GM23338 (cell line): ENCODE measurements around the gene RAB7B. TPM values are rescaled to one million over a fixed set of nuclear protein-coding genes. Genes with fewer than 3 reads are reported as not detected.
A peak's percentile ranks its signal among the peaks of the same experiment; 100 is the strongest.

ENCODE experiments used
- ATAC-seq: fragments of 200-7000 bp; cut with Tn5 transposase; 3 replicates; pipeline ENCODE4 v1.9.1; 2020
- DNase-seq: peaks from one replicate; pipeline ENCODE4 v3.0.0-alpha.2; 2015; ENCODE audit warnings: low spot score
- H2AFZ ChIP-seq: fragments of 200-600 bp; sonication (generic); 2 replicates; pipeline ENCODE4 v1.8.0; 2016; ENCODE audit warnings: antibody characterized with exemption, mild to moderate bottlenecking, moderate library complexity
- H3F3A ChIP-seq: fragments of 200-600 bp; sonication (generic); replicated peaks from 2 replicates; pipeline ENCODE4 v1.8.0; 2017; ENCODE audit warnings: antibody characterized with exemption, mixed run types, low read depth
- H3K27ac ChIP-seq: fragments of 200-600 bp; sonication (generic); 2 replicates; pipeline ENCODE4 v1.6.1; 2016; ENCODE audit warnings: low read depth
- H3K27me3 ChIP-seq: fragments of 200-600 bp; sonication (generic); 2 replicates; pipeline ENCODE4 v1.8.0; 2016; ENCODE audit warnings: mild to moderate bottlenecking, mixed run types, moderate library complexity; ENCODE audit not compliant: insufficient read depth
- H3K36me3 ChIP-seq: fragments of 200-600 bp; sonication (generic); 2 replicates; pipeline ENCODE4 v1.8.0; 2016; ENCODE audit warnings: mild to moderate bottlenecking; ENCODE audit not compliant: insufficient read depth
- H3K4me1 ChIP-seq: fragments of 200-600 bp; sonication (generic); 2 replicates; pipeline ENCODE4 v1.8.0; 2016; ENCODE audit warnings: mild to moderate bottlenecking, moderate library complexity; ENCODE audit not compliant: insufficient read depth
- H3K4me2 ChIP-seq: fragments of 200-600 bp; sonication (generic); 2 replicates; pipeline ENCODE4 v1.7.1; 2017; ENCODE audit warnings: mixed run types
- H3K4me3 ChIP-seq: fragments of 200-600 bp; sonication (generic); 2 replicates; pipeline ENCODE4 v1.6.1; 2016; ENCODE audit warnings: mixed run types
- H3K79me2 ChIP-seq: fragments of 200-600 bp; sonication (generic); replicated peaks from 2 replicates; pipeline ENCODE4 v1.8.0; 2017; ENCODE audit warnings: mild to moderate bottlenecking; ENCODE audit not compliant: insufficient read depth
- H3K9me2 ChIP-seq: fragments of 200-600 bp; sonication (generic); 2 replicates; pipeline ENCODE4 v1.8.0; 2017; ENCODE audit not compliant: insufficient read depth
- H4K20me1 ChIP-seq: fragments of 200-600 bp; sonication (generic); replicated peaks from 2 replicates; pipeline ENCODE4 v1.8.0; 2017; ENCODE audit warnings: mild to moderate bottlenecking; ENCODE audit not compliant: insufficient read depth
- H3K27ac Mint-ChIP-seq: 2 replicates; pipeline ENCODE4 v1.8.0; 2020; ENCODE audit warnings: inconsistent platforms, mild to moderate bottlenecking, moderate library complexity, mixed read lengths
- H3K27me3 Mint-ChIP-seq: 3 replicates; pipeline ENCODE4 v1.8.0; 2022; ENCODE audit warnings: low read depth, mild to moderate bottlenecking, moderate library complexity, mixed read lengths, inconsistent platforms; ENCODE audit not compliant: insufficient read depth, poor library complexity
- H3K36me3 Mint-ChIP-seq: 3 replicates; pipeline ENCODE4 v1.8.0; 2021; ENCODE audit warnings: low read depth, mild to moderate bottlenecking, inconsistent platforms, moderate library complexity, mixed read lengths
- H3K4me1 Mint-ChIP-seq: 3 replicates; pipeline ENCODE4 v1.8.0; 2020; ENCODE audit warnings: mild to moderate bottlenecking, inconsistent platforms, mixed read lengths
- H3K4me3 Mint-ChIP-seq: 3 replicates; pipeline ENCODE4 v1.8.0; 2021; ENCODE audit warnings: moderate library complexity, mild to moderate bottlenecking, inconsistent platforms, mixed read lengths
- H3K9me3 Mint-ChIP-seq: 3 replicates; pipeline ENCODE4 v1.8.0; 2020; ENCODE audit warnings: moderate library complexity, mild to moderate bottlenecking, inconsistent platforms, mixed read lengths
- NANOG ChIP-seq: IDR thresholded peaks from 2 replicates; pipeline ENCODE4 v1.6.1; 2016; ENCODE audit warnings: antibody characterized with exemption, borderline replicate concordance
- POLR2AphosphoS5 ChIP-seq: IDR thresholded peaks from 2 replicates; pipeline ENCODE4 v1.6.1; 2016; ENCODE audit warnings: antibody characterized with exemption, low read depth
- REST ChIP-seq: IDR thresholded peaks from one replicate; pipeline ENCODE4 v1.6.1; 2018; ENCODE audit warnings: antibody characterized with exemption; ENCODE audit not compliant: unreplicated experiment
- polyA plus RNA-seq: library from polyadenylated mRNA; unstranded; fragments of >200 nt; fragmentation: Nextera tagmentation; extraction: Ambion mirVana; gene quantifications from 2 replicates; pipeline ENCODE4 v1.2.1, GENCODE V29; 2016
- total RNA-seq: library from RNA; depleted of rRNA; stranded (reverse); fragments of >200 nt; shearing (Covaris generic); gene quantifications from 2 replicates; pipeline ENCODE4 v1.2.3, GENCODE V29; 2014
- TF ChIP-seq, protein P1 (sequence below): fragments of 250-450 bp; sonication (Bioruptor Pico); IDR thresholded peaks from 2 replicates; pipeline ENCODE4 v1.5.0; 2020; ENCODE audit warnings: mild to moderate bottlenecking, moderate library complexity
- TF ChIP-seq, protein P2 (sequence below), 2 experiments: fragments of 200-600 bp in 1 of 2; sonication (generic) in 1 of 2; conservative IDR thresholded peaks; 2 replicates each; pipeline versions ENCODE4 v1.5.1 to v1.6.1; 2016 to 2017; ENCODE audit warnings: antibody characterized with exemption in 2 of 2, low read depth in 2 of 2, mild to moderate bottlenecking in 2 of 2, moderate library complexity in 1 of 2

The RAB7B gene
- total and polyA plus RNA-seq, 2 experiments from 2014 or later: not detected

DNA sequence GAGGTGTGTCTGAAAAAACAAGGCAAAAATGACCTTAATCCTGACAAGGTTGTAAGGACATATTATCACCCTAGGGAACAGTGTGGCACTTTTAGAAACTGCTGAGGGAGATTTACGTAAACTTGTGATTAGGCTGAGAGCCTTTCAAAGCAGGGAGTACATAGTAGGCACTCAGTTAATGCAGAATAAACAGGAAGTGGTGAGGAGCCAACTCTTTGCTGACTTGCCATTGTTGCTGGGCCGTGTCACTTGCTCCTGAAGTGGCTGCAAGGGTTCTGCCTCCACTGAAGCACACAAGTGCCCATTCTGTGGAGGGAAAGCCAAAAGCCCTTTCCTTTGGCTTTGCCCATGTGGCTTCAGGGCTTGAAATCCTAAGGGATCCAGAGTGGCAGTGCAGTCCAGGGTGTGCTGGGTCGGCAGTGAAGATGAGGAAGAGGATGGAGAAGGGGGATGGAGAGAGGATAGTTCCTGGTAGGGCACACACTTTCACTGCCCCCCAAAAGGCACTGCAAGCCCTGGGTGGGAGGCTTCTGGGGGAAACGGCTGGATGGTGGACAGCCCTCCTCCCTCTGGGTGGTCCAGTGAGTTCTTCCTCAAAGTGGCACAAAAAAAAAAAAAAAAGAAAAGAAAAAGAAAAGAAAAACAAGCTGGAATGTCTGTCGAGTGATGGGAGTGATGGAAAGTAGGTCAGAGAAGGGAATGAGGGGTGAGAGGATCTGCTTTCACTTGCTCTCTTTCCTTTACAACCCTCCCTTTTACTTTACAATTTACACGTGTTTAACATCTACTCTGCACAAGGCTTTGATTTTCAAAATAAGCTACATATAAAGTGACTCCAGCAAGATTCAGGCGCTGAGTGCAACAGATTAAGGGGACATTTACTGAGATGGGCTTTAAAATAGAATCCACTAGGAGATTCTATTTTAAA lies 36.1 kb upstream of the RAB7B start:
- peaks cover 19% of the 10 kb centered on the region for H3K4me1 ChIP-seq
- no peaks in the 10 kb centered on the region for H3K36me3 ChIP-seq
- H4K20me1 ChIP-seq: no peaks in the 10 kb centered on the region
- H3K4me1 Mint-ChIP-seq: peaks cover 28% of the 10 kb centered on the region
- H3K4me3 ChIP-seq: no peak overlapping the region
- H3K27ac Mint-ChIP-seq: no peak overlapping the region
- DNase-seq: peak; percentile 17
- H3K4me2 ChIP-seq: no peak overlapping the region
- H3K9me2 ChIP-seq: no peaks in the 10 kb centered on the region
- TF ChIP-seq NANOG (no peak), REST (no peak), POLR2AphosphoS5 (no peak)
- TF ChIP-seq, protein P1, sequence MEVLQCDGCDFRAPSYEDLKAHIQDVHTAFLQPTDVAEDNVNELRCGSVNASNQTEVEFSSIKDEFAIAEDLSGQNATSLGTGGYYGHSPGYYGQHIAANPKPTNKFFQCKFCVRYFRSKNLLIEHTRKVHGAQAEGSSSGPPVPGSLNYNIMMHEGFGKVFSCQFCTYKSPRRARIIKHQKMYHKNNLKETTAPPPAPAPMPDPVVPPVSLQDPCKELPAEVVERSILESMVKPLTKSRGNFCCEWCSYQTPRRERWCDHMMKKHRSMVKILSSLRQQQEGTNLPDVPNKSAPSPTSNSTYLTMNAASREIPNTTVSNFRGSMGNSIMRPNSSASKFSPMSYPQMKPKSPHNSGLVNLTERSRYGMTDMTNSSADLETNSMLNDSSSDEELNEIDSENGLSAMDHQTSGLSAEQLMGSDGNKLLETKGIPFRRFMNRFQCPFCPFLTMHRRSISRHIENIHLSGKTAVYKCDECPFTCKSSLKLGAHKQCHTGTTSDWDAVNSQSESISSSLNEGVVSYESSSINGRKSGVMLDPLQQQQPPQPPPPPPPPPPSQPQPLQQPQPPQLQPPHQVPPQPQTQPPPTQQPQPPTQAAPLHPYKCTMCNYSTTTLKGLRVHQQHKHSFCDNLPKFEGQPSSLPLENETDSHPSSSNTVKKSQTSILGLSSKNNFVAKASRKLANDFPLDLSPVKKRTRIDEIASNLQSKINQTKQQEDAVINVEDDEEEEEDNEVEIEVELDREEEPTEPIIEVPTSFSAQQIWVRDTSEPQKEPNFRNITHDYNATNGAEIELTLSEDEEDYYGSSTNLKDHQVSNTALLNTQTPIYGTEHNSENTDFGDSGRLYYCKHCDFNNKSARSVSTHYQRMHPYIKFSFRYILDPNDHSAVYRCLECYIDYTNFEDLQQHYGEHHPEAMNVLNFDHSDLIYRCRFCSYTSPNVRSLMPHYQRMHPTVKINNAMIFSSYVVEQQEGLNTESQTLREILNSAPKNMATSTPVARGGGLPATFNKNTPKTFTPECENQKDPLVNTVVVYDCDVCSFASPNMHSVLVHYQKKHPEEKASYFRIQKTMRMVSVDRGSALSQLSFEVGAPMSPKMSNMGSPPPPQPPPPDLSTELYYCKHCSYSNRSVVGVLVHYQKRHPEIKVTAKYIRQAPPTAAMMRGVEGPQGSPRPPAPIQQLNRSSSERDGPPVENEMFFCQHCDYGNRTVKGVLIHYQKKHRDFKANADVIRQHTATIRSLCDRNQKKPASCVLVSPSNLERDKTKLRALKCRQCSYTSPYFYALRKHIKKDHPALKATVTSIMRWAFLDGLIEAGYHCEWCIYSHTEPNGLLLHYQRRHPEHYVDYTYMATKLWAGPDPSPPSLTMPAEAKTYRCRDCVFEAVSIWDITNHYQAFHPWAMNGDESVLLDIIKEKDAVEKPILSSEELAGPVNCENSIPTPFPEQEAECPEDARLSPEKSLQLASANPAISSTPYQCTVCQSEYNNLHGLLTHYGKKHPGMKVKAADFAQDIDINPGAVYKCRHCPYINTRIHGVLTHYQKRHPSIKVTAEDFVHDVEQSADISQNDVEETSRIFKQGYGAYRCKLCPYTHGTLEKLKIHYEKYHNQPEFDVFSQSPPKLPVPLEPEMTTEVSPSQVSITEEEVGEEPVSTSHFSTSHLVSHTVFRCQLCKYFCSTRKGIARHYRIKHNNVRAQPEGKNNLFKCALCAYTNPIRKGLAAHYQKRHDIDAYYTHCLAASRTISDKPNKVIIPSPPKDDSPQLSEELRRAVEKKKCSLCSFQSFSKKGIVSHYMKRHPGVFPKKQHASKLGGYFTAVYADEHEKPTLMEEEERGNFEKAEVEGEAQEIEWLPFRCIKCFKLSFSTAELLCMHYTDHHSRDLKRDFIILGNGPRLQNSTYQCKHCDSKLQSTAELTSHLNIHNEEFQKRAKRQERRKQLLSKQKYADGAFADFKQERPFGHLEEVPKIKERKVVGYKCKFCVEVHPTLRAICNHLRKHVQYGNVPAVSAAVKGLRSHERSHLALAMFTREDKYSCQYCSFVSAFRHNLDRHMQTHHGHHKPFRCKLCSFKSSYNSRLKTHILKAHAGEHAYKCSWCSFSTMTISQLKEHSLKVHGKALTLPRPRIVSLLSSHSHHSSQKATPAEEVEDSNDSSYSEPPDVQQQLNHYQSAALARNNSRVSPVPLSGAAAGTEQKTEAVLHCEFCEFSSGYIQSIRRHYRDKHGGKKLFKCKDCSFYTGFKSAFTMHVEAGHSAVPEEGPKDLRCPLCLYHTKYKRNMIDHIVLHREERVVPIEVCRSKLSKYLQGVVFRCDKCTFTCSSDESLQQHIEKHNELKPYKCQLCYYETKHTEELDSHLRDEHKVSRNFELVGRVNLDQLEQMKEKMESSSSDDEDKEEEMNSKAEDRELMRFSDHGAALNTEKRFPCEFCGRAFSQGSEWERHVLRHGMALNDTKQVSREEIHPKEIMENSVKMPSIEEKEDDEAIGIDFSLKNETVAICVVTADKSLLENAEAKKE (CRISPR knock-in tag): no peak
- TF ChIP-seq, protein P2, sequence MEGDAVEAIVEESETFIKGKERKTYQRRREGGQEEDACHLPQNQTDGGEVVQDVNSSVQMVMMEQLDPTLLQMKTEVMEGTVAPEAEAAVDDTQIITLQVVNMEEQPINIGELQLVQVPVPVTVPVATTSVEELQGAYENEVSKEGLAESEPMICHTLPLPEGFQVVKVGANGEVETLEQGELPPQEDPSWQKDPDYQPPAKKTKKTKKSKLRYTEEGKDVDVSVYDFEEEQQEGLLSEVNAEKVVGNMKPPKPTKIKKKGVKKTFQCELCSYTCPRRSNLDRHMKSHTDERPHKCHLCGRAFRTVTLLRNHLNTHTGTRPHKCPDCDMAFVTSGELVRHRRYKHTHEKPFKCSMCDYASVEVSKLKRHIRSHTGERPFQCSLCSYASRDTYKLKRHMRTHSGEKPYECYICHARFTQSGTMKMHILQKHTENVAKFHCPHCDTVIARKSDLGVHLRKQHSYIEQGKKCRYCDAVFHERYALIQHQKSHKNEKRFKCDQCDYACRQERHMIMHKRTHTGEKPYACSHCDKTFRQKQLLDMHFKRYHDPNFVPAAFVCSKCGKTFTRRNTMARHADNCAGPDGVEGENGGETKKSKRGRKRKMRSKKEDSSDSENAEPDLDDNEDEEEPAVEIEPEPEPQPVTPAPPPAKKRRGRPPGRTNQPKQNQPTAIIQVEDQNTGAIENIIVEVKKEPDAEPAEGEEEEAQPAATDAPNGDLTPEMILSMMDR (conservative IDR thresholded peaks at IDR 0.05; ENCODE audit: low read depth in 2 of 2): no peak
- no peak for ATAC-seq
- H3F3A ChIP-seq: no peaks in the 10 kb centered on the region
- H3K79me2 ChIP-seq: no peaks in the 10 kb centered on the region
- no peaks in the 10 kb centered on the region for H3K36me3 Mint-ChIP-seq
- peaks cover 11% of the 10 kb centered on the region for H3K27me3 Mint-ChIP-seq
- H3K27ac ChIP-seq: no peak overlapping the region
- H2AFZ ChIP-seq: peak overlapping the region; percentile 61; the same call in 1 of the 2 replicates
- no peak overlapping the region for H3K4me3 Mint-ChIP-seq
- H3K27me3 ChIP-seq: no peaks in the 10 kb centered on the region
- no peaks in the 10 kb centered on the region for H3K9me3 Mint-ChIP-seq
